Activated T-cell treated with anti-CD3 and anti-CD28 coated beads for 4 hours (primary cell): ENCODE measurements around the gene ZNF285.
"Not testable (repeated sequence)": the region's sequence is repeated elsewhere in the genome, so short reads cannot be mapped to it uniquely, and the experiment has no call there.

Source experiments
- DNase-seq: peaks from one replicate; pipeline ENCODE4 v3.0.0-alpha.2; 2020

Gene ZNF285

DNA sequence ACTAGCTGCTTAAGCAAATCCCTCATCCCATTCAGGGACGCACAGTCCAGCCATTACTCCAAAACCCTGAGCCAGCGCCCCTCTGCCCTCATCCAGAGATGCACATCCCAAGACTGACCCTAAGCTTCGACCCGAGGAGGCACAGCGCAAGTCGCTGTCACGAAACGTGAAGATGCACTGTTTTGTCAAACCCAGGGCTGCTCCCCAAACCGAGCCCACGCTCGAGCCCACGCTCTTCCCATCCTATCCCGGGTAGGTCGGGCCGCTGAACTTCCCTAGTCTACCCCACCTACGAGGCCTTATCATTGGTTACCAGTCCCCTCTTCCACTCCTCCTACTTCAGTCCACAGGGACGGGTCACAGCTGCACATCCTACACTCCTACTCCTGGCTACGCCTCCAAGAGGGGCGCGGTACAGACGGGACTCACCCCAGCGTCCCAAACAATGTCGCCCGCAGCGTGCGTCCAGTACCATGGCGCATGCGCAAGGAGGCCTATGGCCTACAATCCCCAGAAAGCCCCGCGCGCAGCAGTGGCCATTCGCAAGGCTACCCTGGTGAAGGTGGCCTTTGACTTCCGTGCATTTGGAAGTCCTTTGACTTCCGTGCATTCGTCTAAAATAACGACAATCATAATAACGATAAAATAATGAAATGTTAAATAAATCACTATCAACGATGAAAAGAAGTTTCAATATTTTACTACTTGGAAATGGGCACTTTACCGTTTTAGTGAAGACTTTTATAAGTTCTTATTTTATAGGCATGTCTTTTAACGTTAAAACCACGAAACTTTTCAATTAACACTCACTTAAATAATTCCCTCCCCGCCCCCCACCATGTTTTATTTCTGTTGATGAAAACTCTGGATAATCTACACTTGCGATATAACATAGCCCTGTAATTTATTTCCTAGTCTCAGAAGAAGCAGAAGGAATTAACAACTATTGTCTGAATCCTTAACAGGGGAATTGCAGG, at the start of gene ZNF285:
ZNF285 (minus strand) TSS at position 470 of the 977 bp plus-strand sequence. CDS start 4,395 bp downstream, outside the sequence.
- DNase-seq = peak; percentile 46

DNA sequence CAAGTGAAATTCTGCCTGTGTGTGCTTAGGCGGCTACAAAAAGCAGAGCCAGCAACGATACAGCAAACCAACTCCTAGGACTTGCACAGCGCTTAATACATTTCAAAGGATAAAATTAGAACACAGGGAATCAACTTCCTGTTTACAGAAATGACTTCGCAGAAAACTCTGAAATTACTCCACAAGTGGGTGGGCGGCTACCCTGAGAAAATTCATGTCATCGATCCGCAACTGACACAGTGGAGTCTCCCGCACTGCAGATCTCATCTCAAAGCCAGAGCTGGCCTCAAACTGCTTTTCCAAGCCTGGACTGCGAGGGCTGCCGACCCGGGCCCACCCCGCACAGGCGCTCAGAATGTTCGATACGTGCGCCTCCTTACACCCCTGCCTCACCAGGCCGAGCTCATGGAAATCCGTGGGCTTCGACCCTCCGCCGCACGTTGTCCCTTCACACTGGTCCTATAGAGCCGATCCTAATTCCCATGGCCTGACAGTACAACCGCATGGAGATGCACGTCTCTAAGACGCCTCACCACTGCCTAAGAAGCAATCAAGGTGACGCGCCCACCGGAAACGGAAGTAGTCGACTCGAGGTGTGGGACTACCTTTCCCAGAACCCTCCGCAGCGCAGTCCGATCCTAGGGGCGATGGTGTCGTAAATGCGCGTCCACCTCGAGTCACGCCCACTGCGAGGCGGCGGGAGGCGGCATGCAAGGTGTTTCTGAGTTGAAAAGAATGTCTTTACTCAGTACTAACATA, 46.7 kb upstream of the ZNF285 start, which contains the start of gene ZNF229:
ZNF229 (minus strand) TSS at position 557 of the 759 bp plus-strand sequence. CDS start 5,625 bp downstream, outside the sequence.
- peak; percentile 49 for DNase-seq

DNA sequence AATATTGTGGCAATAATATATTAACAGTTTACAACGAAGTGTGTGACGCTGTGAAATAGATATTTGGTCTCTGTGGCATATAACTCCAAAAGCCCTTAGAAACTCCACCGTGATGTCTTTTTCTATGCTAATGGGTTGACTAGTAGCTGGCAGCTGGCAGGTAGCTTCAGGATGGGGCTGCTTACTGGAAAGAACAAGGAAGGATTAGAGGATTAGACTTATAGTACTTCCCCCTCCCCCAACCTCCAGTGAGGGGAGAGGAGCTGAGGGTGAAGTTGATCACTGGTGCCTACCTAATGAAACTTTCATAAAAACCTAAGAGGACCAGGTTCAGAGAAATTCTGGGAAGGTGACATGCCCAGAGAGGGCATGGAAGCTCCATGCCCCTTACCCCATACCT, 37.0 kb upstream of the ZNF285 start:
- no peak for DNase-seq

DNA sequence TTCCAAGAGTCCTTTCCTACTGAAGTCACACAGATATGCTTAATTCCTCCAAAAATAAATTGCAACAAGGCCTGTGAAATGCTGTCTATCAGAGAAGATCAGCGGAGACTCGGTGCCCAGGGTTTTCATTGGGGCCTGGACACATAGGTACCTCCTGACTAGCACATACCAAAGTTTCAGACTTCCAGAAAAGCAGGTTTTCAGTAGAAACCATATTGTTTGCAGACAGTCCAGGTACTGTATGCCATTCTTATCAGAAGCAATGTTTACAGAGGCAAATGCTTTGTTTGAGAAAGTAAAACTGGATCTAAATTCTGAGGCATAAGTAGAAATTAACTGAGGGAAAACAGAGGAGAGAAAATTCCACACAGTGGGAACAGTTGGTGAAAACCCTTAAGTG, 34.0 kb upstream of the ZNF285 start:
- no peak for DNase-seq

DNA sequence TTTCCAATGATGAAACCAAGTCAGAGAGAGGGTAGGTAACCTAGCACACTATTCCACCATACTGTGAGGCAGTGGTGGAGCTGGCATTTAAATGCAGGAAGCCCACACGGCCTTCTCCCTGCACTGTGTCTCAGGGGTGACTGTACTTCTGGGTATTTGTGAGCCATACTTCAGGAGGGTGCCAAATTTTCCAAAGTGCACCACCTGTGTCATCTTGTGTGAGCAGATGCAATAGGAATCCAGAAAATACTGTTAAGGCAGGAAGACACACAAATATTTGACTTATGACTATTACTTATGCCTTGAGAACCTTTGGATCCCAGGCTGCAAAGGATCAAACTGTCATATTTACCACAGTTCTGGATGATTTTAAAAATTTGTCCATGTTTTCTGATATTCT, 29.5 kb upstream of the ZNF285 start:
- DNase-seq = no peak

DNA sequence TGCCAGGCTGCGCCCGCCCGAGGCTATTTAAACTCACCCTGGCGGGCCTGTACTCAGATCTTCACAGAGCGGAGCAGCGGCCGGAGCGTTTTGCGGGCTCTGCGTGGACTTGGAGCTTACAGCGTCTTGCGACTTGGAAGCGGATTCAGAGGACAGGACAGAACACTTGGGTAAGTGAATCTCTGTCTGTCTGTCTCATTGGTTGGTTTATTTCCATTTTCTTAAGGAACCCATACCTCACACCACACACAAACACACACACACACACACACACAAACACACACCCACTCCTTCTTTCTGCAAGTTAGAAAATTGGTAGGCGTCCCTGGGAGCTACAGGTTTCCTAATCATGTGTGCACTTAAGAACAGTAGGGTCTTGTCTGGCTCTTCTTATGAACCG, 14.1 kb upstream of the ZNF285 start:
- not testable (repeated sequence) for DNase-seq

DNA sequence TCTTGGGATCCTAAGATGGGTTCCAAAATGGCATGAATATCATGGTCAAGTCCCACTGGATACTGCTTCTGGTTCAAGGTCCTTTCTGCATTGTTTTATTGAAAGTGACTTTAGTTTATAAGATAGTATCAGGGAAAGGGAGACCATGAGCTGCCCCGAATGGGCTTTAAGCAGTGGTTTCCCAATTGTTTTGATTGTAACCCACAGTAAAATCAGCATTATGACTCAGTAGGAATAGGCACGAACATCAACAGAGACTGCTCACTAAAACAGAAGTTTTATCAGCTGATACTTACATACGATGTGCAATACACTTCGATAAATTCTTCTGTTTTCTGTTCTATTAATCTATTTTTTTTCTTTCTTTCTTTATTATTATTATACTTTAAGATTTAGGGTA, 12.1 kb downstream of the ZNF285 start:
- not testable (repeated sequence) for DNase-seq

DNA sequence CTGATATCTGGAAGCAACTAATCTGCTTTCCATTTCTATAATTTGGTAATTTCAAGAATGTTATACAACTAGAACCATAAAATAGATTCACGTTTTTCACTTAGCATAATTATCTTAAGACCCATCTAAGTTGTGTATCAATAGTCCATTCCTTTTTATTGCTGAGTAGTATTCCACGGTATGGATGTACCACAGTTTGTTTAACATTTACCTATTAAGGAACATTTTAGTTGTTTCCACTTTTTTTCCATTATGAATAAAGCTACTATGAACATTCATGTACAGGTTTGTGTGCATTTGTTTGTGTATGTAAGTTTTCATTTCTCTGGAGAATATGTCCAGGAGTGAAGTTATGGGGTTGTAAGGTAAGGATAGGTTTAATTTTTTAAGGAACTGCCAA, 26.6 kb downstream of the ZNF285 start:
- no peak for DNase-seq

DNA sequence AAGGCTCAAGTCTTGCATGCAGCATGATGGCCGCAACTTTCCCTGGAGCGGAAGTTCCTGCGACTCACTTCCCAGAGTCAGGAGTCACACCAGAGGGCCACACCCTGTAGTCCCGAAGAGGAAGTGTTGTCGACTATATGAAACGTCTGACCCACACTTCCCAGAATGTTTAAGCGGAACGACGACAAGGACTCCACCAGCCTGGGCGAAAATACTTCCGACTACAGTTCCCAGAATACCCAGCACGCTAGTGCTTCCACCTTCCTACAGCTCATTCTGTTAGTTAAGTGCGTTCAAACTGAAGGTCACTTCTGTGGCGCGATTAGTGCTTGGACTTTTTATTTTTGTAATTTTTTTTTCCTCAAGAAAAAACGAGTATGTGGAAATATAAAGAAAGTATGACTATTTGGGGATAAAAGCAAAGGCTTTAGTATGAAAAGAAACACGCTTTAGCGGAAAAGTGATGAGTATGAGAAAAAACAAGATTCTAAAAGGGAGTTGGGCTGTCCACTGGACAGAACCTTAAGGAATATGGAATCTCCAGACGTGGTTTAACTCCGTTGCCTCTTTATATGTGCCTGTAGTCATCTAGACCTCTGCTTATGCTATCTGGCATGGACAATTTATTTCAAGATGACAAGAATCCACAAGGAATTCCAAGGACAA, 29.5 kb downstream of the ZNF285 start:
- no peak for DNase-seq

DNA sequence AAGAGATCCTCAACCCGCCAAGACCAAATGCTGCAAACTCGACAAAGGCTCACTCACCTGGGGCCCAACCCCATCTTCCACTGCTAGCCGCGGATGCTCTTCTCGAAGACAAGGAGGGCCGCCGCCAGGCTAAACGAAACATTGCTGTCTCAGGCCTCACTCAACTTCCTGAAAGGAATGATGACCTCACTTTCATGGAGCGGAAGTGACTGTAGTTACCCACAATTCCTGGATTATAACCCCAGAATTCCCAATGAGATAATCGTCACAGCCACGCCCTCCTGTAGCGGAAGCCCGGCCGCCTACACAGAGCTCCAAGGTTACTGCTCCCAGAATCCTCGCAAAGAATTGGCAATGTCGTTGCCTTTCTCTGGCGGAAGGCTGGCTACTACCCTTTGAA, 34.4 kb downstream of the ZNF285 start:
- DNase-seq = no peak

DNA sequence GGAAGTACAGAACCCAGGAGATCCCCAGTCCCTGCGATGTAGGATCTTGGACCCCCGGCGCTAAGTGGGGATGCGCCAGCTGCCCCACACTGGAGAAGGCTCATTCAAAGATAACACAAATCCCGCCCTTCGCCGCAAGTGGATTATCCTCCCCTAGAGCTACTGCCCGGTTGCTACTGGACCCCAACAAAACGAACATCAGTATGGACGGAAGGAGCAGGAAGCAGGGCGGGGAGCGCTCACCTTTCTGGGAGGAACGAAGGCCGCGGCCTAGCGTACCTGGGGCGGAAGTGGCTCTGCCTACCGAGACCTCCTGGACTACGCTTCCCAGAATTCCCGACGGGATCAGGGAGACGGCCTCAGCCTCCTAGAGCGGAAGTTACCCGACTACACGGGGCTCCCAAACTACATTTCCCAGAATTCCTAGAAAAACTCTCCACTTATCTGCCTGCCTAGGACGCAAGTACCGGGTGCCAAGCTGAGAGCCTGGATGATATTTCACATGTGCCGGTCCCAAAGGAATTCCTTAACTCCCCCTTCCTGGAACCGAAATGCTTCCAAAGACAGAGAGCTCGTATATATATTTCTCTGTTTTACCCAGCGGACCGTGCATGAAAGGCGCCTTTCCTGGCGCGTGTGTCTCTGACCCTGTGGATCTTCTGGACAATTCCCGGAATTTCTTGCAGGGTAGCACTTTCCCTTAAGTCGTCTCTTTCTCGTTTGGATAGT, 44.9 kb downstream of the ZNF285 start, which contains the start of gene ZNF112:
ZNF112 (minus strand) TSS at position 298 of the 729 bp plus-strand sequence. CDS start 16,141 bp downstream, outside the sequence.
- no peak for DNase-seq

DNA sequence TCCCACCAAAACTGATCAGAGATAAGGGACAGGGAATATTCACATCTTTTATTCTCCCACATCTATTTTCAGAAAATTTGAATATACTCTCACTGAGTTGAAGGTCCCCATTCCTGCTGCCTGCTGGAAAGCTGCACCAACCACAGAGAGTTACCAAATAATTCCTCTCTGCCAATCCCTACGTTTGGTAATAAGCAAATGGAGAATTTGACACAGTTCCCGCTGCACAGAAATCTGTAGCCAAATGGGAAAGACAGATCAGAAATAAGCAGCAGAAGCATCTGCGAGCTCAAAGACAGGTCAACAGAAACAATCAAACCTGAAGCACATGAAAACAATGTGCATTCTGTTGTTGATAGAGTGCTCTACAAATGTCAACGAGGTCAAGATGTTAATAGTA, 54.9 kb downstream of the ZNF285 start:
- DNase-seq = no peak

DNA sequence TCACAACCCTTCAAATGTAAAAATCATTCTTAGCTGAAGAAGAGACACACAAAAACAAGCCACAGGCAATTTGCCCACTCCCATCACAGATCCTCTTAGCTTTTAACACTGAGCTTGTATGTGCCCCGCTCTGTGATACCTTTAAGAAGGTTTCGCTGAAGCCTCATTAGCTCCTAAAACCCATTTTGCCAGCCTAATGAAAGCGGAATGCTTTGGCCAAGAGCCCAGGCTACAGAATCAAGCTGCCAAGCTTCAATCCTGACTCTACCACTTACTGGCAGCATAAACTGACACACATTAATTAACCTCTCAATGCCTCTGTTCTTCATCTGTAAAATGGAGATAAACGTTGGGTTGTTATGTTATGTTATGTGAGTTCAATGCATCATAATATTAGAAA, 55.4 kb downstream of the ZNF285 start:
- DNase-seq = no peak

DNA sequence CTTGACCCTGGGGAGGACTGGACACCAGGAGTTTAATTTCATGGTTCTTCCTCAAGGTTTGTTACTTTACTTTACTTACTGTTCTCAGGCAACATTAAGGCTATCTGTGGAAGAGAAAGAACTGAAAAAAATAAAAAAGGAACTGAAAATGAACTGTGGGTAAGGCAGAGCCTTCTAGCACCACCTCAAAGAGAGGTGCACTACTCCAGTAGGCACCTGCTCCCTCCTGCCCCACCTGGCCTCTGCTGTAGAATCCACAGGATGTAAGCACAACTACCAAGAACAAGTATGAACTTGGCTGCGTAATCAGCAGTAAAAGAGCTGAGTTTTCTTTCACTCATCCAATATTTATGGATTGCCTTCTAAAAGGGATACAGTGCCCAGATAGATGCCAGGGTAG, 57.2 kb downstream of the ZNF285 start:
- no peak for DNase-seq

DNA sequence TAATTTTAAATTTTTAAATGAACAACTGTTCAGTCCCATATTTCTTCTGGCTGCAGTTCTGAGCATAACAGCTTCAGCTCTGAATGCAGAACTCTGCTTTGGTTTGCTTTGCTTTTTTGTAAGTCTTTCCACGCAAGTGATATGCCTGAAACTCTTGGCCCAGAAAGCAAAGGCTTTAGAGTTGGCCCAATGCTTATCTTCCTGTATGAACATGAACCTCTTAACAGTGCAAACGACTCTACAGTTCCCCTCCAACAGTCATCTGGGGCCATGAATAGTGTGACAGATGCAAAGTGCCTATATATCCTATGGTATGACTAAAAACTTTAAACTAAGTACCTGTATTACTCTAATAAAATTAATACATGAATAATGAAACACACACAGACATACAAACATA, 59.6 kb downstream of the ZNF285 start:
- DNase-seq = no peak

DNA sequence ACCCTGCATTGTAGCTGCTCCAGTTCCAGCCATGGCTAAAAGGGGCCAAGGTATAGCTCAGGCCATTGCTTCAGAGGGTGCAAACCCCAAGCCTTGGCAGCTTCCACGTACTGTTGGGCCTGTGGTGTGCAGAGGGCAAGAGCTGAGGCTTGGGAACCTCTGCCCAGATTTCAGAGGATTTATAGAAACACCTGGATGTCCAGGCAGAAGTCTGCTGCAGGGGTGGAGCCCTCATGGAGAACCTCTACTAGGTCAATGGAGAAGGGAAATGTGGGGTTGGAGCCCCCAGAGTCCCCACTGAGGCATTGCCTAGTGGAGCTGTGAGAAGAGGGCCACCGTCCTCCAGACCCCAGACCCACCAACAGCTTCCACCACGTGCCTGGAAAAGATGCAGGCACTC, 66.8 kb downstream of the ZNF285 start:
- not testable (repeated sequence) for DNase-seq
